SU-DHL-6 (cell line): ENCODE measurements around the gene CLEC4C.

Source experiments
- EZH2phosphoT487 ChIP-seq: fragments of 200-600 bp; sonication (generic), shearing (Covaris generic); conservative IDR thresholded peaks from 2 replicates; pipeline ENCODE4 v1.6.1; 2018; ENCODE audit warnings: mild to moderate bottlenecking, antibody characterized with exemption, low read length, moderate library complexity, mixed read lengths
- TF ChIP-seq, protein P1 (sequence below): fragments of 200-600 bp; sonication (generic); IDR thresholded peaks from one replicate; pipeline ENCODE4 v1.5.1; 2017; ENCODE audit warnings: antibody characterized with exemption, mild to moderate bottlenecking, low read length, moderate library complexity; ENCODE audit not compliant: insufficient read depth, poor library complexity, severe bottlenecking

DNA sequence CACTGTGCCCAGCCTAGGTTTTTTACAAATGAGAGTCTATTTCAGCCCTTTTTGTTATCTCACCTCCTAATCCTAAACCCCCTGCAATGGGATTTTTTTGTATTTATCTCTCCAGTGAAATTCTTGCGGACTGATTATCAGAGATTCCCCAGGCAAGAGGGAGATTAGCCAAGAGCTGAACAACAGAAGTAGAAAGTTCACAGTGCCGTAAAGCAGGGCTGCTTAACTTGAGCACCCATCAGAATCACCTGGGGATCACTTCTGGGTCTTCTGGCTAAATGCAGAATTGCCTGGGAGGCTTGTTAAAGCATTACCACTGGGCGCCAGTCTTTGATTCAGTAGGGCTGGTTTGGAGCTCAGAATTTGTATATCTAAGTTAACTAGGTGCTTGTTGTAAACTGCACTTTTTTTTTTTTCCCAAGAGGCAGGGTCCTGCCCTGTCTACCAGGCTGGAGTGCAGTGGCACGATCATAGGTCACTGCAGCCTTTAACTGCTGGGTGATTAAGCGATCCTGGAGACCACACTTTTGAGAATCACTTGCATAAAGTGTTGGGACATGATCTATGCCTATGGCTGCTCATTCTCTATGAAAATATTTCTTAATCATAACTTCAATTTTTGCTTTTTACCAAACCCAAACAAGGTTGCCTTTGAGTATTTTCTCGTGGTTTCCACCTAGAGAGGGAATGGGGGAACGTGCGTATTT lies 37.1 kb downstream of the CLEC4C start:
- TF ChIP-seq, protein P1, sequence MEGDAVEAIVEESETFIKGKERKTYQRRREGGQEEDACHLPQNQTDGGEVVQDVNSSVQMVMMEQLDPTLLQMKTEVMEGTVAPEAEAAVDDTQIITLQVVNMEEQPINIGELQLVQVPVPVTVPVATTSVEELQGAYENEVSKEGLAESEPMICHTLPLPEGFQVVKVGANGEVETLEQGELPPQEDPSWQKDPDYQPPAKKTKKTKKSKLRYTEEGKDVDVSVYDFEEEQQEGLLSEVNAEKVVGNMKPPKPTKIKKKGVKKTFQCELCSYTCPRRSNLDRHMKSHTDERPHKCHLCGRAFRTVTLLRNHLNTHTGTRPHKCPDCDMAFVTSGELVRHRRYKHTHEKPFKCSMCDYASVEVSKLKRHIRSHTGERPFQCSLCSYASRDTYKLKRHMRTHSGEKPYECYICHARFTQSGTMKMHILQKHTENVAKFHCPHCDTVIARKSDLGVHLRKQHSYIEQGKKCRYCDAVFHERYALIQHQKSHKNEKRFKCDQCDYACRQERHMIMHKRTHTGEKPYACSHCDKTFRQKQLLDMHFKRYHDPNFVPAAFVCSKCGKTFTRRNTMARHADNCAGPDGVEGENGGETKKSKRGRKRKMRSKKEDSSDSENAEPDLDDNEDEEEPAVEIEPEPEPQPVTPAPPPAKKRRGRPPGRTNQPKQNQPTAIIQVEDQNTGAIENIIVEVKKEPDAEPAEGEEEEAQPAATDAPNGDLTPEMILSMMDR: no peak
- no peak for TF ChIP-seq EZH2phosphoT487
